Urothelium cell line (cell line): Measurements from ENCODE around the gene PRR16.

ENCODE experiments used
- DNase-seq: peaks from one replicate; pipeline ENCODE4 v3.0.0; 2011; ENCODE audit warnings: low spot score, mixed read lengths
- FAIRE-seq: peaks from 2 replicates; lab custom pipeline; 2011; peaks lifted over from hg19 to GRCh38; lab: Jason Lieb, UNC

The PRR16 gene

GRCh38 chr5:120703918-120704587 lies 240.0 kb downstream of the PRR16 start:
- FAIRE-seq = no peak
- no peak for DNase-seq

GRCh38 chr5:120706877-120707276 lies 242.8 kb downstream of the PRR16 start:
- no peak for FAIRE-seq
- no peak for DNase-seq

DNA sequence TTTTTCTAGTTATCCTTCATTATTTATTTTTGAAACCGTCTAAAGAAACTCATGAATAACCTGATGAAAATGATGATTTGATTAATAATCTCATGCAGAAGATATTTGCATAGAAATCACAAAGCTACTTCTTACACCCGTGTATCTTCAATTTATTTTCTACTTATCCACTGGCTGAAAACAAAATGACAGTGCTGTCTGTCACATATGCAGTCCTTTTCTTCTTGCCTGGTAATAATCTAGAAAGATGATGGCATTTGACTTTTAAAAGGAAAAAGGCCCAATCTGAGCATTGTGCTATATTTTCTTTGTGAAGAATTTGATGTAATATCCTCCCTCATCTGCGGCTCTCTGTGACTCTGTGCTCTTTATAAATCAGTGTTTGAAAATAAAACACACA lies 253.3 kb downstream of the PRR16 start:
- FAIRE-seq (no peak), DNase-seq (no peak)

GRCh38 chr5:120730214-120730613 lies 266.1 kb downstream of the PRR16 start:
- FAIRE-seq = no peak

DNA sequence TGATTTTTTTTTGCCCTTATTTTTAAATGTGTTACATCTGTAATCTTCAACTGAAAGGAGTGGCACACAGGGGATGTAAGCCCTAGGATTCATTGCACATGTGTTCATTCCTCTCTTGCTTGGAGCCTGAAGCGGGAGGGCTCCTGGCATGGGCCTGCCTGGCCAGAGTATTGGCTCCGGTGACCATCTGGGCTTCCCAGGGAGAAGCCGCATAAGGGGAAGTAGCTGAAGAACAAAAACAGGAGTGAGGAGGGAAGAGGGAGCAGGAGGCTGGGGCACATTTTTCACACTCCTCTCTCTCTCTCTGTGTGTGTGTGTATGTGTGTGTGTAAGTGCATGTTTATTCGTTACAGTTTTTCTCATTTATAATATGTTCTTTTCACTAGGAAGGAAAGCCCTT lies 269.9 kb downstream of the PRR16 start:
- FAIRE-seq (no peak), DNase-seq (no peak)

More at GRCh38 chr5:120730214-120730613, 266.1 kb downstream of the PRR16 start:
- no peak for DNase-seq

DNA sequence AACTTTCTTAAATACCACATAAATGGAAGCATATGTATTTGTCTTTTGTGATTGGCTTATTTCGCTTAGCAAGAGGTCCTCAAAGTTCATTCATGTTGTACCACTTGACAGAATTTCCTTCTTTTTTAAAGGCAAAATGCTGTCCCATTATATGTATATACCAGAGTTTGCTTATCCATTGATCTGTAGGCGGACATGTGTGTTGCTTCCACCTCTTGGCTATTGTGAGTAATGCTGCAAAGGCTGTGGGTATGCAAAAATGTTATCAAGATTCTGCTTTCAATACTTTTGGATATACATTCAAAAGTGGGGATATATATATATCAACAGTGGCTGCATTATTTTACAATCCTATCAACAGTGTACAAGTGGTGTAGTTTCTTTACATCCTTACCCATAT lies 271.0 kb downstream of the PRR16 start:
- DNase-seq (no peak), FAIRE-seq (no peak)
